Left lobe of liver (tissue), 2 donors: ENCODE measurements around the gene PRKAR2B. TPM values are rescaled to one million over a fixed set of nuclear protein-coding genes. Genes with fewer than 3 reads are reported as not detected.
"Not testable (repeated sequence)": the region's sequence is repeated elsewhere in the genome, so short reads cannot be mapped to it uniquely, and the experiment has no call there.

Experiments
- ATAC-seq: fragments of 200-7000 bp; cut with Tn5 transposase; one replicate; pipeline ENCODE4 v1.9.1; 2020; ENCODE audit warnings: mild to moderate bottlenecking, moderate library complexity
- DNase-seq: peaks from one replicate; pipeline ENCODE4 v3.0.0-alpha.2; 2020; ENCODE audit warnings: low spot score
- total RNA-seq: library from RNA; stranded (reverse); gene quantifications from one replicate; pipeline ENCODE4 v1.2.1, GENCODE V29; 2021
- donor health status: DM: no; HTN: no; CAD: no; lungs with moderate emphysema.
- donor health status: DM: no; HTN: yes; CAD: no.

Gene PRKAR2B
- total RNA-seq, 1 donor from 2014 or later: 2.0 TPM

DNA sequence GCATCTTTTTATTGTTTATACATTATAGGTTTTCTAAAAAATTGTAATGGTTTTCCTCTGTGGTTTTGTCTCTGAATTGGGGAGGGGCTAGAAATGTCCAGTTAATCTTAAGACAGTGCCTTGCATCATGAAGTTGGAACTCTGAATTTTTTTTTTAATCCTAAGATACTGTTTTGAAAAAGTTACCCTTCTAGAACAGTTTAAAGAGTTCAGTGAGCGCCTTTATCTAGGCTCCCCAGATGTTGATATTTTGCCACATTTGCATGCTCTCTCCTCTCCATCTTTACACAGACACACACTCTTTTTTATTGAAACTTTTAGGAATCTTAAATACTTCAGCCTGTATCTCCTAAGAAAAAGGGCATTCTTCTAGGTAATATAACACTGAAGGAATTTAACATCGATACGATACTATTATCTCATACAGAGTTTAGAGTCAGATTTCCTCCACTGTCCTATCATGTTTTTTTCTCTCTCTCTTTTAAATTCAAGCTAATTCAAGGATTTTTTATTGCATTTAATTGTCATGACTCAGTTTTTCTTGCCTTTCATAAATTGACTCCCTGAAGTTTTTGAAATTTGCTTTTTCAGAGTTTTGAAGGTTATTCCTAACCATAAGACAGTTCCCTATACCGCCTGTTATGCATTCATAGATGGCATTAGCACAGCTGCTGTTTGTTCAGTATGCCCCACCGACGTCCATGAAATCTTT is 31.5 kb downstream of the PRKAR2B start:
- no peak for DNase-seq
- ATAC-seq: no peak

- ATAC-seq (no peak), DNase-seq (no peak)
Measured at GRCh38 chr7:107076781-107077698, 32.5 kb downstream of the PRKAR2B start.

GRCh38 chr7:107077699-107078516 is 33.4 kb downstream of the PRKAR2B start:
- ATAC-seq (no peak), DNase-seq (no peak)

DNA sequence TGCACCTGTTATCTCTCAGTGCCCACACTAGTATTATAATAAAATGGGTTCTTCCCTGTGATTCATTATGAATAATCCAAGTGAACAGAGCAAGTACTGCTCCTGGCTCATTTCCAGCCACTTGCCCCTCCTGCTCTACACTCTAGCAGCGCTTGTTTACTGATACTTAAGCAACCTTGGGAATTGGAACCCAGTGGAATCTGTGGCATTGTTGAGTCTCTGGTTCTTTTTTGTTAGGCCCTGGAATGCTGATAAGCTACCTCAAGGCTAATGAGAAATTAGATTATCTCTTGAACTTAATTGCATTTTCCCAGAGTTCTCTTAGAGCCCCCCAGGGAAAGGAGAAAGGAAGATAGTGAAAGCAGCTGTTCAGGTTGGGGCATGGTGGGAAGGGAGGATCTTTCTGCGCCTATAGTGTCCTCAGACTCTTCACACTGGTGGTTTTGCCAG is 34.0 kb downstream of the PRKAR2B start:
- no peak for ATAC-seq

GRCh38 chr7:107079212-107079940 is 34.9 kb downstream of the PRKAR2B start:
- DNase-seq (no peak), ATAC-seq (no peak)

More for the DNA sequence above, 34.0 kb downstream of the PRKAR2B start:
- no peak for DNase-seq

DNA sequence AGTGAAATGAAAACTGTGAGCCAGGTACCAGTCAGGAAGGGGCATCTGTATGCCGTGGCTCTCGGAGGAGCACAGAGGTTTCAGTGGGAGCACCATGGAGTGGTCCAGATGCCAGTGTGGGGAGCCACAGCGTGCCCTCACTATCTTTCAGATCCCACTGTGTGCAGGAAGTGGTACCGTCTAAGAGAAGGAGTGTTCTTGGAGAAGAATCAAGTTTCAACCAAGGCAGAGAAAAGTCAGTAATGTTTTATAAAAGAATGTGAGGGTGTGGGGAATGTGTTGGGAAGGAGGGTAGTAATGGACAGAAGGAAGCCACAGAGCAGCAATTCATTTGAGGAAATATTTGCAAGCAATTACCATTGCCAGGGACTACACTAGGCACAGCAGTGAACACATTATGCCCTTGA is 35.6 kb downstream of the PRKAR2B start:
- no peak for DNase-seq
- ATAC-seq: no peak

DNA sequence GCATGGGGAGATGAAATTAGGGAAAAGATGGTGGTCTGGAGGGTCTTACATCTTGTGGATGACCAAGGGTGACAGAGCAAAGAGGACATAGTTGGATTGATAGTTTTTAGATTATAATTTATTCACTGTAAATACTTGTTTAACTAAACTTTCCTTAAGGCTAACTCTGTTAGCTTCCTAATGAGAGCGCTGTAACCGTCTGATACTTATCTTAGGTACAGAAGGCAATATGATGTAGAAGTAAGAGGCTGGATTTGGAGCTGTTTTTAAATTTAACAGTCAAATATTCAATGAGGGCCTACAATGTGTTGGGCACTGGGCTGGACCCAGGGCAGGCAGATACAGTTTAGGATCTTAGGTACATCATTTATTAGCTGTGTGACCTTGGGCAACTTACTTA is 36.0 kb downstream of the PRKAR2B start:
- ATAC-seq (no peak), DNase-seq (no peak)

- ATAC-seq (no peak), DNase-seq (no peak)
Measured at GRCh38 chr7:107085180-107085579, 40.7 kb downstream of the PRKAR2B start.

DNA sequence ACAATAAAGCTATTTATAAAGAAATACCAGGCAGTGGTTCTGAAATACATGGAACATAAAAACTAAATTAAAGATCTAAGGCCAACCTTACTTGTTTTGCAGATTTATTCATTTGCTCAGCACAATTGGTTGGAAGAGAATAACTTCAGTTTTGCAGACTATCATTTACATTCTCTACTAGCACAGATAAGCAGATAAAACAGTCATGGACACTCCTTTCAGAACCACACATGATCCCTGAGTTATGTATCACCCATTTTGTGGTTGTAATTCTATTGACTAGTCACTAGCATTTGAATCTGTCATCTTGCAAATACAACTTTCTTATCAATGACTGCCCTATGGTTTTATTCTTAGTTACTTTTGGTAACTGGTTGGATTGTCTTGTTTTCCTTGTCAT is 45.1 kb downstream of the PRKAR2B start:
- no peak for ATAC-seq
- no peak for DNase-seq

GRCh38 chr7:107090457-107090856 is 46.0 kb downstream of the PRKAR2B start:
- ATAC-seq (no peak), DNase-seq (no peak)

GRCh38 chr7:107091306-107091705 is 46.8 kb downstream of the PRKAR2B start:
- DNase-seq (no peak), ATAC-seq (no peak)

DNA sequence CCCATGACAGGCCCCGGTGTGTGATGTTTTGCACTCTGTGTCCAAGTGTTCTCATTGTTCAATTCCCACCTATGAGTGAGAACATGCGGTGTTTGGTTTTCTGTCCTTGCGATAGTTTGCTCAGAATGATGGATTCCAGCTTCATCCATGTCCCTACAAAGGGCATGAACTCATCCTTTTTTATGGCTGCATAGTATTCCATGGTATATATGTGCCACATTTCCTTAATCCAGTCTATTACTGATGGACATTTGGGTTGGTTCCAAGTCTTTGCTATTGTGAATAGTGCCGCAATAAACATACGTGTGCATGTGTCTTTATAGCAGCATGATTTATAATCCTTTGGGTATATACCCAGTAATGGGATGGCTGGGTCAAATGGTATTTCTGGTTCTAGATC is 49.2 kb downstream of the PRKAR2B start:
- DNase-seq, ATAC-seq: not testable (repeated sequence)

DNA sequence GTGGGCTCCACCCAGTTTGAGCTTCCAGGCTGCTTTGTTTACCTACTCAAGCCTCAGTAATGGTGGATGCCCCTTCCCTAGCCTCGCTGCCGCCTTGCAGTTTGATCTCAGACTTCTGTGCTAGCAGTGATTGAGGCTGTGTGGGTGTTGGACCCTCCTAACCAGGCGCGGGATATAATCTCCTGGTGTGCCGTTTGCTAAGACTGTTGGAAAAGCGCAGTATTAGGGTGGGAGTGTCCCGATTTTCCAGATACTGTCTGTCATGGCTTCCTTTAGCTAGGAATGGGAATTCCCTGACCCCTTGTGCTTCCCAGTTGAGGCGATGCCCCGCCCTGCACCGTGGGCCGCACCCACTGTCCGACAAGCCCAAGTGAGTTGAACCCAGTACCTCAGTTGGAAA is 54.6 kb downstream of the PRKAR2B start:
- DNase-seq, ATAC-seq: not testable (repeated sequence)

- DNase-seq (no peak), ATAC-seq (no peak)
Measured at GRCh38 chr7:107100824-107101223, 56.3 kb downstream of the PRKAR2B start.

- DNase-seq (no peak), ATAC-seq (peak; percentile 44)
Measured at GRCh38 chr7:107103369-107103768, 58.9 kb downstream of the PRKAR2B start.

GRCh38 chr7:107104801-107105200 is 60.3 kb downstream of the PRKAR2B start:
- ATAC-seq: no peak
- no peak for DNase-seq

DNA sequence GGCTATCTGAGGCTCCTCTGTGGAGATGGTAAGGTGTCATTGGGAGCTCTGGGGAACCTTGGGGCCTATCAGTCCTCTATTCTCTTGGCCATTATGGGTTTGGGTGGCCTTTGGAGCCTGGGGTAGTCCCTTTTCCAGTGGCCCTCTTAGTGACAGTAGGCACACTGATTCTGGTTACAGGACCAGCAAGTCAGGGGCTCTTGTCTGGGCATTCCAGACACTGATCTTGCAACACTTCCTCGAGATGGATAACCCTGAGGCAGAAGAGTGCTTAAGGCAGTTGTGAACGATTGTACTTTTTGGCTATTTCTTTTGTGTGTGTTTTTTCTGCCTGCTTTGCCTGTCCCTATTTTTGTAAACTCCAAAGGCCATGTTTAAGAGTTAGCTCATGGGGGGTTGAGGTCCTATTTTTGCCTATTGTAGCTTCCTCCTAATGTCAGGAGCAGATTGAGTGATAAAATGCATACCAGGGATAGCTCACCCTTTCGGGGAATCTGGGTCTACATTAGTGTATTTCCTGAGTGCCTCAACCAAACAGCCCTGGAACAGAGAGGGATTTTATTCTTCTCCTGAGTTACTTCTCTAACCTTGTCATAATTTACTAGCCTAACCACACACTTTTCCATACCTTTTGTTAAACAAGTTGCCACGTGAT is 61.2 kb downstream of the PRKAR2B start:
- ATAC-seq: no peak
- DNase-seq: no peak

- DNase-seq: no peak
Measured at GRCh38 chr7:107108793-107109371, 64.4 kb downstream of the PRKAR2B start.

DNA sequence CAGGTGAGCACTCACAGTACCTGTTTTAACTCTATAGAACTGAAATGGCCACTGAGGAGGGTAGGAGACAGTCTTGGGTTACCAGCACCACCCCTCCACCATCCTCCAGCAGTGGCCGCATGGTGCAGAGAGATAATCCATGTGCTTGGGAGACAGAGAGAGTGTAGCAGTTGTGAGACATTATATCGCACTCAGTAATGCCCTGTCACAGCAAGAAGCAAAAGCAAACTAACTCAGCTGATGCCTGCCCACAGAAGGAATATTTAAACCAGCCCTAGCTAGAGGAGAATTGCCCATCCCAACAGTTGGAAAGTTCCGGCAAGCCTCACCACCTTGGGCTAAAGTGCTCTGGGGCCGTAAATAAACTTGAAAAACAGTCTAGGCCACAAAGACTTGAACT is 65.5 kb downstream of the PRKAR2B start:
- ATAC-seq: no peak
- DNase-seq: no peak

More at GRCh38 chr7:107108793-107109371, 64.4 kb downstream of the PRKAR2B start:
- ATAC-seq: no peak
